Mucosa of descending colon (tissue), 3 donors: ENCODE results near the gene TBC1D14. TPM values are rescaled to one million over a fixed set of nuclear protein-coding genes. Genes with fewer than 3 reads are reported as not detected.

ENCODE experiments used
- ATAC-seq: fragments of 200-7000 bp; cut with Tn5 transposase; one replicate; pipeline ENCODE4 v1.9.1; 2020; ENCODE audit warnings: mild to moderate bottlenecking, moderate library complexity
- DNase-seq, 3 donors: peaks; one replicate each; pipeline ENCODE4 v3.0.0-alpha.2; 2020
- H3K36me3 ChIP-seq: fragments of 200-600 bp; one replicate; pipeline ENCODE4 v1.8.0; 2021; ENCODE audit warnings: low read depth, mild to moderate bottlenecking
- H3K4me1 ChIP-seq: fragments of 200-600 bp; one replicate; pipeline ENCODE4 v1.8.0; 2021; ENCODE audit warnings: low read depth, mild to moderate bottlenecking
- H3K4me3 ChIP-seq: fragments of 200-600 bp; one replicate; pipeline ENCODE4 v1.8.0; 2021; ENCODE audit warnings: mild to moderate bottlenecking
- H3K9me3 ChIP-seq: fragments of 200-600 bp; one replicate; pipeline ENCODE4 v1.8.0; 2021; ENCODE audit warnings: mild to moderate bottlenecking
- CTCF ChIP-seq: fragments of 200-600 bp; IDR thresholded peaks from one replicate; pipeline ENCODE4 v1.8.0; 2022; ENCODE audit warnings: antibody characterized with exemption, mild to moderate bottlenecking
- intact Hi-C, 2 donors: fragments of 100-400 bp; cut with DNase I in 1 of 2; cut with micrococcal nuclease in 1 of 2; formaldehyde crosslinking; loops; one replicate each; pipeline versions ENCODE4 v1.11.0 to v1.11.1; 2022; cut with DNase I, micrococcal nuclease
- total RNA-seq, 3 donors: library from RNA; stranded (reverse); fragmentation: NEBNext Ultra II Directional in 2 of 3; extraction: Animal tissue kit (Norgen Biotek cat#: 25700) in 2 of 3; gene quantifications; one replicate each; pipeline versions ENCODE4 v1.2.1 to v1.2.4, GENCODE V29; 2021 to 2023
- donor health status: DM: no; HTN: no; CAD: no; lungs with moderate emphysema.
- donor health status: DM: no; HTN: no; CAD: no.
- donor health status: DM: no; HTN: yes; CAD: no.

Gene TBC1D14
- total RNA-seq, 3 donors from 2014 or later, result 51.8 to 70.8 (median 56.2) TPM

- peaks cover 12% of the 10 kb centered on the region for H3K4me1 ChIP-seq
- no peak for ATAC-seq
- TF ChIP-seq CTCF, result no peak
- no peak overlapping the region for H3K4me3 ChIP-seq
- no peak for DNase-seq
- H3K9me3 ChIP-seq, result no peaks in the 10 kb centered on the region
- H3K36me3 ChIP-seq, result no peaks in the 10 kb centered on the region
- intact Hi-C loops, result no loop called here
Measured at GRCh38 chr4:6965329-6965728, 55.7 kb downstream of the TBC1D14 start.

GRCh38 chr4:6967846-6968340, 58.3 kb downstream of the TBC1D14 start:
- Histone ChIP-seq H3K36me3 (no peaks in the 10 kb centered on the region), H3K9me3 (no peaks in the 10 kb centered on the region), H3K4me3 (no peak overlapping the region), H3K4me1 (peaks cover 11% of the 10 kb centered on the region)
- ATAC-seq (no peak), DNase-seq (no peak)
- intact Hi-C loops, result no loop called here
- no peak for TF ChIP-seq CTCF

- intact Hi-C loops, result no loop called here
- ATAC-seq, result no peak
- no peaks in the 10 kb centered on the region for H3K36me3 ChIP-seq
- no peaks in the 10 kb centered on the region for H3K9me3 ChIP-seq
- peaks cover 8% of the 10 kb centered on the region for H3K4me1 ChIP-seq
- no peak for DNase-seq
- TF ChIP-seq CTCF, result no peak
- no peak overlapping the region for H3K4me3 ChIP-seq
Measured at GRCh38 chr4:6968496-6968895, 58.9 kb downstream of the TBC1D14 start.

- peak; percentile 78 for ATAC-seq
- no peak for TF ChIP-seq CTCF
- Histone ChIP-seq H3K4me3 (no peak overlapping the region), H3K9me3 (no peaks in the 10 kb centered on the region), H3K36me3 (no peaks in the 10 kb centered on the region), H3K4me1 (peaks cover 12% of the 10 kb centered on the region)
- no peak for DNase-seq
- intact Hi-C loops, result loop anchor here (10.0 kb wide), 2 partner anchors 55 to 105 kb away; no protein-coding TSS in a partner anchor
Measured at GRCh38 chr4:6969826-6970800, 60.5 kb downstream of the TBC1D14 start.

GRCh38 chr4:6971536-6972374, 62.1 kb downstream of the TBC1D14 start:
- H3K9me3 ChIP-seq, result no peaks in the 10 kb centered on the region
- peaks cover 12% of the 10 kb centered on the region for H3K4me1 ChIP-seq
- no peak for TF ChIP-seq CTCF
- no peaks in the 10 kb centered on the region for H3K36me3 ChIP-seq
- no peak overlapping the region for H3K4me3 ChIP-seq
- ATAC-seq, result no peak
- intact Hi-C loops, result loop anchor here (10.0 kb wide), 2 partner anchors 57 to 103 kb away; no protein-coding TSS in a partner anchor
- DNase-seq, result no peak
